A549 (cell line): ENCODE data around the gene SLC6A19. TPM values are rescaled to one million over a fixed set of nuclear protein-coding genes. Genes with fewer than 3 reads are reported as not detected.

ENCODE experiments used
- ATAC-seq, 2 experiments: fragments of 200-7000 bp in 1 of 2; fragments of >200 bp in 1 of 2; cut with Nextera tagmentation in 1 of 2; cut with Tn5 transposase in 1 of 2; 3 replicates each; pipeline versions ENCODE4 v1.8.0 to v1.9.1; 2018 to 2020; ENCODE audit warnings: mild to moderate bottlenecking in 1 of 2, moderate library complexity in 1 of 2
- CTCF ChIA-PET: fragments of 300-600 bp; sonication (Branson Sonifier 250); formaldehyde crosslinking; extraction: SDS; loops from one replicate; lab custom pipeline; 2021; ENCODE audit warnings: antibody characterized with exemption, inconsistent platforms; lab: Yijun Ruan, JAX
- POLR2A ChIA-PET: fragments of 350-600 bp; formaldehyde crosslinking; extraction: SDS; loops from one replicate; lab custom pipeline; 2021; ENCODE audit warnings: antibody characterized with exemption, inconsistent platforms; lab: Yijun Ruan, JAX
- DNase-seq, 2 experiments: peaks; one replicate each; pipeline versions ENCODE4 v3.0.0 to v3.0.0-alpha.2; 2011 to 2016; ENCODE audit warnings: low read depth in 1 of 2, low spot score in 1 of 2
- FAIRE-seq: peaks from 2 replicates; lab custom pipeline; 2011; peaks lifted over from hg19 to GRCh38; lab: Jason Lieb, UNC
- H3K27ac ChIP-seq, 2 experiments: fragments of >200 bp; sonication (Bioruptor Twin); formaldehyde crosslinking; 3 replicates each; pipeline ENCODE4 v1.5.1; 2016 to 2017
- H3K4me1 ChIP-seq: fragments of >200 bp; sonication (Bioruptor Twin); formaldehyde crosslinking; 3 replicates; pipeline ENCODE4 v1.6.1; 2016
- H3K4me2 ChIP-seq: fragments of >200 bp; sonication (Bioruptor Twin); formaldehyde crosslinking; 3 replicates; pipeline ENCODE4 v1.6.1; 2016
- H3K4me3 ChIP-seq: fragments of >200 bp; sonication (Bioruptor Twin); formaldehyde crosslinking; 3 replicates; pipeline ENCODE4 v1.5.1; 2016
- H3K9me3 ChIP-seq: fragments of >200 bp; sonication (Bioruptor Twin); formaldehyde crosslinking; 3 replicates; pipeline ENCODE4 v1.6.1; 2016
- CBX8 ChIP-seq: fragments of 200-600 bp; sonication (generic); IDR thresholded peaks from 2 replicates; pipeline ENCODE4 v1.6.1; 2016
- CEBPB ChIP-seq, 2 experiments: fragments of >200 bp in 1 of 2; sonication (Bioruptor Twin) in 1 of 2; formaldehyde crosslinking in 1 of 2; IDR thresholded peaks; 2 replicates each; pipeline ENCODE4 v1.6.1; 2012 to 2016
- CHD2 ChIP-seq: fragments of 150-350 bp; IDR thresholded peaks from 2 replicates; pipeline ENCODE4 v1.6.1; 2014; ENCODE audit warnings: low read length; ENCODE audit not compliant: partially characterized antibody
- CTCF ChIP-seq: fragments of >200 bp; sonication (Bioruptor Twin); formaldehyde crosslinking; IDR thresholded peaks from 3 replicates; pipeline ENCODE4 v1.5.1; 2016
- EHF ChIP-seq: fragments of 250-450 bp; sonication (Bioruptor Pico); IDR thresholded peaks from 2 replicates; pipeline ENCODE4 v1.5.0; 2020; ENCODE audit warnings: mild to moderate bottlenecking
- ELK1 ChIP-seq: fragments of 150-350 bp; IDR thresholded peaks from 2 replicates; pipeline ENCODE4 v1.6.1; 2014; ENCODE audit warnings: low read depth, mild to moderate bottlenecking, low read length
- EP300 ChIP-seq, 2 experiments: fragments of >200 bp; sonication (Bioruptor Twin); formaldehyde crosslinking; IDR thresholded peaks; 2 replicates in 1 of 2; 3 replicates in 1 of 2; pipeline ENCODE4 v1.6.1; 2016 to 2017
- ESRRA ChIP-seq: fragments of 150-350 bp; IDR thresholded peaks from 2 replicates; pipeline ENCODE4 v1.6.1; 2014; ENCODE audit warnings: mild to moderate bottlenecking, low read length, borderline replicate concordance
- FOSB ChIP-seq: fragments of 250-450 bp; sonication (Bioruptor Pico); IDR thresholded peaks from 2 replicates; pipeline ENCODE4 v1.5.0; 2020; ENCODE audit warnings: mild to moderate bottlenecking, moderate library complexity
- FOXS1 ChIP-seq: fragments of 250-450 bp; sonication (Bioruptor Pico); IDR thresholded peaks from 2 replicates; pipeline ENCODE4 v1.5.0; 2020; ENCODE audit warnings: mild to moderate bottlenecking, moderate library complexity
- HMGXB4 ChIP-seq: fragments of 250-450 bp; sonication (Bioruptor Pico); IDR thresholded peaks from 2 replicates; pipeline ENCODE4 v1.5.0; 2021; ENCODE audit warnings: mild to moderate bottlenecking, moderate library complexity, borderline replicate concordance
- HOXA7 ChIP-seq: fragments of 250-450 bp; sonication (Bioruptor Pico); IDR thresholded peaks from 2 replicates; pipeline ENCODE4 v1.5.0; 2020; ENCODE audit warnings: mild to moderate bottlenecking, moderate library complexity
- HOXB5 ChIP-seq: fragments of 250-450 bp; sonication (Bioruptor Pico); IDR thresholded peaks from 2 replicates; pipeline ENCODE4 v1.5.0; 2020; ENCODE audit warnings: mild to moderate bottlenecking, moderate library complexity
- JUNB ChIP-seq: fragments of >200 bp; sonication (Bioruptor Twin); formaldehyde crosslinking; IDR thresholded peaks from 2 replicates; pipeline ENCODE4 v1.6.1; 2016
- KDM1A ChIP-seq: fragments of 200-600 bp; sonication (generic); IDR thresholded peaks from 2 replicates; pipeline ENCODE4 v1.6.1; 2016; ENCODE audit warnings: low read depth, mild to moderate bottlenecking
- KDM5A ChIP-seq: fragments of 200-600 bp; sonication (generic); IDR thresholded peaks from 2 replicates; pipeline ENCODE4 v1.6.1; 2016; ENCODE audit warnings: antibody characterized with exemption, mild to moderate bottlenecking
- MAZ ChIP-seq: fragments of 150-350 bp; IDR thresholded peaks from 2 replicates; pipeline ENCODE4 v1.6.1; 2014; ENCODE audit warnings: antibody characterized with exemption, low read depth, low read length, borderline replicate concordance
- NPAS2 ChIP-seq: fragments of 250-450 bp; sonication (Bioruptor Pico); IDR thresholded peaks from 2 replicates; pipeline ENCODE4 v1.8.0; 2022; ENCODE audit warnings: mild to moderate bottlenecking, moderate library complexity, borderline replicate concordance
- NR3C1 ChIP-seq: fragments of >200 bp; sonication (Bioruptor Twin); formaldehyde crosslinking; IDR thresholded peaks from 3 replicates; pipeline ENCODE4 v1.6.1; 2017
- PHF8 ChIP-seq: fragments of 200-600 bp; sonication (generic); IDR thresholded peaks from 2 replicates; pipeline ENCODE4 v1.6.1; 2016; ENCODE audit warnings: low read depth, mild to moderate bottlenecking, antibody characterized with exemption, moderate library complexity, borderline replicate concordance
- RAD21 ChIP-seq, 2 experiments: fragments of >200 bp in 1 of 2; sonication (Bioruptor Twin) in 1 of 2; formaldehyde crosslinking in 1 of 2; IDR thresholded peaks in 1 of 2; conservative IDR thresholded peaks in 1 of 2; 2 replicates in 1 of 2; 3 replicates in 1 of 2; pipeline ENCODE4 v1.6.1; 2012 to 2018; ENCODE audit warnings: inconsistent platforms in 1 of 2
- RARB ChIP-seq: fragments of 250-450 bp; sonication (Bioruptor Pico); IDR thresholded peaks from 2 replicates; pipeline ENCODE4 v1.8.0; 2021; ENCODE audit warnings: mild to moderate bottlenecking, moderate library complexity
- RCOR1 ChIP-seq: fragments of 150-350 bp; IDR thresholded peaks from 2 replicates; pipeline ENCODE4 v1.6.1; 2014; ENCODE audit warnings: antibody characterized with exemption, low read length, low read depth
- REST ChIP-seq: fragments of 200-600 bp; sonication (generic); IDR thresholded peaks from 2 replicates; pipeline ENCODE4 v1.6.1; 2016; ENCODE audit warnings: antibody characterized with exemption, mild to moderate bottlenecking, moderate library complexity
- TFCP2L1 ChIP-seq: fragments of 250-450 bp; sonication (Bioruptor Pico); IDR thresholded peaks from 2 replicates; pipeline ENCODE4 v1.5.0; 2021; ENCODE audit warnings: mild to moderate bottlenecking
- TP53 ChIP-seq: fragments of 250-450 bp; sonication (Bioruptor Pico); IDR thresholded peaks from 2 replicates; pipeline ENCODE4 v1.5.0; 2021; ENCODE audit warnings: mild to moderate bottlenecking, moderate library complexity
- ZNF302 ChIP-seq: fragments of 250-450 bp; sonication (Bioruptor Pico); IDR thresholded peaks from 2 replicates; pipeline ENCODE4 v1.9.0; 2021; ENCODE audit warnings: inconsistent platforms, mild to moderate bottlenecking, moderate library complexity
- WGBS: methylation state at CpG from one replicate; pipeline ENCODE4 v1.1.6; 2017; ENCODE audit errors: missing lambda C conversion rate; 5-methylcytosine and 5-hydroxymethylcytosine counted together
- polyA plus RNA-seq, 4 experiments: library from polyadenylated mRNA; depleted of rRNA in 3 of 4; stranded (reverse); fragments of >200 nt; fragmentation: RNase III in 1 of 4; extraction: RNeasy Plus Mini Kit Qiagen cat#74134 plus additional on column Dnase treatment in 1 of 4; gene quantifications; 2 replicates in 3 of 4; 3 replicates in 1 of 4; pipeline ENCODE4 v1.2.3, GENCODE V29; 2011 to 2017

SLC6A19 gene
- polyA plus RNA-seq, 2 of the 4 experiments (the other 2 are of a cell fraction): 0.01 TPM; not detected in 1

- no peaks in the 10 kb centered on the region for H3K9me3 ChIP-seq
- no peak for TF ChIP-seq CTCF
- no peak for TF ChIP-seq TFCP2L1 (CRISPR knock-in tag)
- TF ChIP-seq NPAS2 (CRISPR knock-in tag): no peak
- no peak for TF ChIP-seq PHF8
- no peak for TF ChIP-seq HMGXB4 (CRISPR knock-in tag)
- no peak for TF ChIP-seq NR3C1
- no peak for TF ChIP-seq EP300 (IDR thresholded peaks at IDR 0.05)
- no peak for TF ChIP-seq HOXB5 (CRISPR knock-in tag)
- TF ChIP-seq ZNF302 (CRISPR knock-in tag): no peak
- TF ChIP-seq JUNB: no peak
- TF ChIP-seq EHF (CRISPR knock-in tag): no peak
- TF ChIP-seq CHD2: no peak
- TF ChIP-seq REST: no peak
- no peak for TF ChIP-seq KDM1A
- TF ChIP-seq RCOR1: no peak
- ChIA-PET CTCF (no interaction called here), POLR2A (no interaction called here)
- FAIRE-seq (no peak), DNase-seq (no peak), ATAC-seq (no peak)
- no peaks in the 10 kb centered on the region; the same call in 2 of the 3 replicates for H3K4me1 ChIP-seq
- no peak overlapping the region for H3K27ac ChIP-seq
- H3K4me2 ChIP-seq: no peak overlapping the region
- H3K4me3 ChIP-seq: no peak overlapping the region
Observed at GRCh38 chr5:1199340-1199648, 2.1 kb upstream of the SLC6A19 start.

- CTCF ChIA-PET: interaction anchor here (0.9 to 4.7 kb wide), 4 partner anchors 26 to 445 kb away, joined by 3 to 20 read pairs (median 6); no protein-coding TSS in a partner anchor
- 59% methylated on average over 25 of the region's 26 CpGs for WGBS
- peak; percentile 6 to 11; a peak in 4 of 6 replicates for ATAC-seq
- POLR2A ChIA-PET: no interaction called here
- Histone ChIP-seq H3K4me3 (no peak overlapping the region), H3K4me2 (no peak overlapping the region), H3K9me3 (no peaks in the 10 kb centered on the region), H3K27ac (no peak overlapping the region; a peak in 1 of 6 replicates), H3K4me1 (no peaks in the 10 kb centered on the region; the same call in 2 of the 3 replicates)
- FAIRE-seq: no peak
- DNase-seq: no peak
- TF ChIP-seq TP53 (CRISPR knock-in tag) (no peak), CBX8 (no peak), HOXA7 (CRISPR knock-in tag) (no peak), ELK1 (no peak), HOXB5 (CRISPR knock-in tag) (no peak), NR3C1 (no peak), RARB (CRISPR knock-in tag) (no peak), RAD21 (conservative IDR thresholded peaks at IDR 0.05 in 1 of 2, IDR thresholded peaks at IDR 0.05 in 1 of 2) (no peak), FOXS1 (CRISPR knock-in tag) (no peak), TFCP2L1 (CRISPR knock-in tag) (no peak), HMGXB4 (CRISPR knock-in tag) (no peak), FOSB (CRISPR knock-in tag) (no peak), MAZ (no peak), ESRRA (no peak), CEBPB (IDR thresholded peaks at IDR 0.05) (no peak), EHF (CRISPR knock-in tag) (no peak), KDM5A (no peak)
Observed at GRCh38 chr5:1199649-1200494, 1.5 kb upstream of the SLC6A19 start.
